SK-N-SH (cell line): ENCODE results near the gene TAF11L8.
"Not testable (repeated sequence)": the region's sequence is repeated elsewhere in the genome, so short reads cannot be mapped to it uniquely, and the experiment has no call there.

Source experiments
- EP300 ChIP-seq, 2 experiments: IDR thresholded peaks; 2 replicates each; pipeline versions ENCODE4 v1.4.0 to v1.6.1; 2012; ENCODE audit warnings: borderline replicate concordance in 1 of 2, low read depth in 1 of 2, low read length in 1 of 2
- EZH2phosphoT487 ChIP-seq: fragments of 200-600 bp; sonication (generic); IDR thresholded peaks from 2 replicates; pipeline ENCODE4 v1.6.1; 2017; ENCODE audit warnings: low read depth, mixed run types, mild to moderate bottlenecking, antibody characterized with exemption, moderate library complexity, borderline replicate concordance
- FOXJ3 ChIP-seq: sonication (generic); formaldehyde crosslinking; IDR thresholded peaks from 2 replicates; pipeline ENCODE4 v1.5.1; 2020; ENCODE audit warnings: mild to moderate bottlenecking, missing genetic modification reagents
- PBX3 ChIP-seq: IDR thresholded peaks from 2 replicates; pipeline ENCODE4; 2012
- POLR2AphosphoS5 ChIP-seq: IDR thresholded peaks from 2 replicates; pipeline ENCODE4 v1.6.1; 2012; ENCODE audit warnings: low read depth, low read length
- RAD21 ChIP-seq: IDR thresholded peaks from 2 replicates; pipeline ENCODE4 v1.6.1; 2012; ENCODE audit warnings: mild to moderate bottlenecking, low read length
- RCOR1 ChIP-seq: fragments of 150-350 bp; IDR thresholded peaks from 2 replicates; pipeline ENCODE4 v1.6.1; 2017; ENCODE audit warnings: antibody characterized with exemption, low read length
- RXRA ChIP-seq: IDR thresholded peaks from 2 replicates; pipeline ENCODE4 v1.4.0; 2012; ENCODE audit warnings: low read depth, mild to moderate bottlenecking, borderline replicate concordance
- SMC3 ChIP-seq: IDR thresholded peaks from 2 replicates; pipeline ENCODE4 v1.6.1; 2012; ENCODE audit warnings: low read depth, low read length, improper control_type of control experiment
- TAF1 ChIP-seq: IDR thresholded peaks from 2 replicates; pipeline ENCODE4 v1.6.1; 2012; ENCODE audit warnings: low read depth, mild to moderate bottlenecking, low read length, moderate library complexity, borderline replicate concordance
- ZBTB33 ChIP-seq: IDR thresholded peaks from 2 replicates; pipeline ENCODE4 v1.4.0; 2012; ENCODE audit warnings: low read depth, borderline replicate concordance
- TF ChIP-seq, protein P1 (sequence below): fragments of 200-600 bp; sonication (generic); IDR thresholded peaks from 2 replicates; pipeline ENCODE4 v1.6.1; 2017; ENCODE audit warnings: antibody characterized with exemption, mild to moderate bottlenecking, moderate library complexity

- TF ChIP-seq POLR2AphosphoS5; RAD21; RXRA; EP300 (IDR thresholded peaks at IDR 0.05; ENCODE audit: borderline replicate concordance in 1 of 2, low read depth in 1 of 2, low read length in 1 of 2); TAF1; PBX3; ZBTB33; RCOR1; SMC3; FOXJ3 (CRISPR knock-in tag); EZH2phosphoT487: not testable (repeated sequence)
- TF ChIP-seq, protein P1, sequence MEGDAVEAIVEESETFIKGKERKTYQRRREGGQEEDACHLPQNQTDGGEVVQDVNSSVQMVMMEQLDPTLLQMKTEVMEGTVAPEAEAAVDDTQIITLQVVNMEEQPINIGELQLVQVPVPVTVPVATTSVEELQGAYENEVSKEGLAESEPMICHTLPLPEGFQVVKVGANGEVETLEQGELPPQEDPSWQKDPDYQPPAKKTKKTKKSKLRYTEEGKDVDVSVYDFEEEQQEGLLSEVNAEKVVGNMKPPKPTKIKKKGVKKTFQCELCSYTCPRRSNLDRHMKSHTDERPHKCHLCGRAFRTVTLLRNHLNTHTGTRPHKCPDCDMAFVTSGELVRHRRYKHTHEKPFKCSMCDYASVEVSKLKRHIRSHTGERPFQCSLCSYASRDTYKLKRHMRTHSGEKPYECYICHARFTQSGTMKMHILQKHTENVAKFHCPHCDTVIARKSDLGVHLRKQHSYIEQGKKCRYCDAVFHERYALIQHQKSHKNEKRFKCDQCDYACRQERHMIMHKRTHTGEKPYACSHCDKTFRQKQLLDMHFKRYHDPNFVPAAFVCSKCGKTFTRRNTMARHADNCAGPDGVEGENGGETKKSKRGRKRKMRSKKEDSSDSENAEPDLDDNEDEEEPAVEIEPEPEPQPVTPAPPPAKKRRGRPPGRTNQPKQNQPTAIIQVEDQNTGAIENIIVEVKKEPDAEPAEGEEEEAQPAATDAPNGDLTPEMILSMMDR, result not testable (repeated sequence)
These were observed 16.7 kb upstream of the TAF11L8 start for GRCh38 chr5:17607461-17607860.
